SJSA1 (cell line): ENCODE measurements around the gene HHATL. TPM values are rescaled to one million over a fixed set of nuclear protein-coding genes. Genes with fewer than 3 reads are reported as not detected.
A peak's percentile ranks its signal among the peaks of the same experiment; 100 is the strongest.
"Not testable (repeated sequence)": the region's sequence is repeated elsewhere in the genome, so short reads cannot be mapped to it uniquely, and the experiment has no call there.

Experiments used
- DNase-seq, 2 experiments: peaks; one replicate each; pipeline ENCODE4 v3.0.0-alpha.2; 2015 to 2020; ENCODE audit warnings: low spot score in 2 of 2, low read depth in 1 of 2
- H3K27ac ChIP-seq: fragments of 250-450 bp; sonication (Bioruptor Pico); 2 replicates; pipeline ENCODE4 v1.5.1; 2020; ENCODE audit warnings: mild to moderate bottlenecking, moderate library complexity
- H3K27me3 ChIP-seq: fragments of 250-450 bp; sonication (Bioruptor Pico); replicated peaks from 2 replicates; pipeline ENCODE4 v1.5.1; 2020; ENCODE audit warnings: mild to moderate bottlenecking, moderate library complexity
- H3K36me3 ChIP-seq: fragments of 250-450 bp; sonication (Bioruptor Pico); 2 replicates; pipeline ENCODE4 v1.5.1; 2020; ENCODE audit warnings: mild to moderate bottlenecking
- H3K4me1 ChIP-seq: fragments of 250-450 bp; sonication (Bioruptor Pico); replicated peaks from 2 replicates; pipeline ENCODE4 v1.6.1; 2021; ENCODE audit warnings: mild to moderate bottlenecking
- H3K4me3 ChIP-seq: fragments of 250-450 bp; sonication (Bioruptor Pico); 2 replicates; pipeline ENCODE4 v1.5.1; 2020; ENCODE audit warnings: mild to moderate bottlenecking
- H3K9me3 ChIP-seq: fragments of 250-450 bp; sonication (Bioruptor Pico); replicated peaks from 2 replicates; pipeline ENCODE4 v1.5.1; 2020; ENCODE audit warnings: mild to moderate bottlenecking
- total RNA-seq: library from RNA; depleted of rRNA; stranded (reverse); fragments of >200 nt; shearing (Covaris generic); gene quantifications from 2 replicates; pipeline ENCODE4 v1.2.3, GENCODE V29; 2014

Gene HHATL
- total RNA-seq, 1 experiment from 2014 or later: not detected

GRCh38 chr3:42730294-42730693, 27.7 kb upstream of the HHATL start:
- Histone ChIP-seq H3K4me3 (no peak overlapping the region), H3K27me3 (no peaks in the 10 kb centered on the region), H3K4me1 (no peaks in the 10 kb centered on the region), H3K27ac (no peak overlapping the region), H3K36me3 (no peaks in the 10 kb centered on the region), H3K9me3 (no peaks in the 10 kb centered on the region)
- DNase-seq: peak in 1 of 2 experiments; percentile 30

DNA sequence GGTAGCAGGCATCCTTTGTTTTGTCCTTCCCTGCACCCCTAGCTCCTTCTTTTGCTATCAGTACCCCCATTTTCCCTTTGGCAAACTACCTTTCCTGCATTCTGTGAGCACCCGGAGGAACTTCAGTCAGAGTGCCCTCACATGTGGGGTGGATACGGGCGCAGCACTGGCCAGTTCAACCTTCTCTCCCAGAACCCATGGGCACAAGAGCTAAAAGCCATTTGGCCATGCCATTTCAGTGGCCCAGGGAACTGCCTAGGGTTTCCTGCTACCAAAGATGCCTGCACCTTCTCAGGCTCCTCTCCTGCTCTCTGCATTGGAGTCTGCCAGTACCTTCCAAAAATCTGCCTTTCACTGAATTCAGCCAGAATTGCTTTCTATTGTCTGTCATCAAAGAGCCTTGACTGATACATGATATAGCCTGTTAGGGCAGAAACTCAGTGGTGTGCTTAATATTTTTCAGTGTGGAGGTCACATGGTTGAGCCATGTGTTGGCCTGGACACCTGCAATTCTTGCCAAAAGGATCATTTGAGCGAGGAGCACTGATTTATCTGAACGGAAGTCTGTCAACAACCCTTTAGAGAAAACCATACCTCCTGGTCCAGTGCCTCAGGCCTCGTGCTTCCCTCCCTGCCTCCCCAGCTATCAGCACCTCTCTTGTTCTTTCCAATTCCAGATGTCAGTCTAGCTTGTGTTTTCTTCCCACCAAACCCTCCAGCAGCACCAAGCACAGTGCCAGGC, 27.0 kb upstream of the HHATL start:
- peak in 1 of 2 experiments; percentile 6 for DNase-seq
- H3K36me3 ChIP-seq: no peaks in the 10 kb centered on the region
- no peak overlapping the region for H3K4me3 ChIP-seq
- H3K4me1 ChIP-seq: no peaks in the 10 kb centered on the region
- no peaks in the 10 kb centered on the region for H3K9me3 ChIP-seq
- no peaks in the 10 kb centered on the region for H3K27me3 ChIP-seq
- no peak overlapping the region for H3K27ac ChIP-seq

DNA sequence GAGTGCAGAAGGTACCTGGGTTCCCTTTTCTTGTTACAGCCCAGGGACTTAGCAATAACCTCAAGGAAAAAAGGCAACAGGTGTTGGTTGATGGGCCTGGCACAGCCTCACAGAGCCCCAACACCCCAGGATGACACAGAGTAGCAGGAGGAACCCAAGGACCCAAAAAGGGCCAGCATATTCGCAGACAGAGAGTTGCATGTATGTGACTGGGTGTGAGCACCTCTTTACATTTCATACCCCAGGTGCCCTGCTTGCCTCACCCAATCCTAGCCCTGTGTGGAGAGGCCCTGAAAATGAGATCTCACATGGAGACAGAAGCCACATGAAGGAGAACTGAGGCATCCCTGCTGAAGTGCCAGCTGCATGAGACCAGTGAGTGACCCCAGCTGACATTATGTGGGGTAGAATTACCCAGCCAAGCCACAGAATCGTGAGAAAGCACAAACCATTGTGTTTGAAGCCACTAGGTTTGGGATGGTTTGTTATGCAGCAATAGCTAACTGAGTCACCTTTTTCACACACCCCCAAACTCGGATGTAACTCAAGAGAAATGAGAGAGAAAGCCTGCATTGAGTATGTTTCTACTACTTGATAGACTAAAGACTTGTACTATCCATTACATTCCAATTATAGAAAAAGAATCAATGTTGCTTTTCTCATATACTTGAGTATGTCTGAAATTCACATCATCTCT, 26.2 kb upstream of the HHATL start:
- DNase-seq: peak in 1 of 2 experiments; percentile 22
- Histone ChIP-seq H3K27me3 (no peaks in the 10 kb centered on the region), H3K27ac (no peak overlapping the region), H3K9me3 (no peaks in the 10 kb centered on the region), H3K4me3 (no peak overlapping the region), H3K4me1 (no peaks in the 10 kb centered on the region), H3K36me3 (no peaks in the 10 kb centered on the region)

DNA sequence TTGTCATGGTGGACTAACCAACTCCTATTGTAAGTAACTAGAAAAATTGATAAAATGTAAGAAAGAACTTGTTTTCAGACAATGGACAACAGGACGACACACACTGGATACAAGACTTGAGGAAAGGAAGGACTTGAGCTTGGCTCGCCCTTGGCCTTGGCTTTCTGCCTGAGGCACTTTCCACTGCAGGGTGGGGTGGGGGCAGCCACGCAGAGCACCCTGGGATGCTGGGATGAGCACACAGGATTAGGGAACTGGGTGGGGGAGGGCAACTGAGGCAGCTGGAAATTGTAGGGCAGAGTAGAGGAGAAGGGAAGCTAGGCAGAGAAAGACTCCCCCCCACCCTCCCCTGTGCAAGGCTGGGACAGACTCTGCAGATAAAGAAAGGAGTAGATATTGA, 25.5 kb upstream of the HHATL start:
- Histone ChIP-seq H3K4me1 (no peaks in the 10 kb centered on the region), H3K27me3 (no peaks in the 10 kb centered on the region), H3K27ac (no peak overlapping the region), H3K36me3 (no peaks in the 10 kb centered on the region), H3K9me3 (no peaks in the 10 kb centered on the region), H3K4me3 (no peak overlapping the region)
- DNase-seq: peak in 1 of 2 experiments; percentile 23

DNA sequence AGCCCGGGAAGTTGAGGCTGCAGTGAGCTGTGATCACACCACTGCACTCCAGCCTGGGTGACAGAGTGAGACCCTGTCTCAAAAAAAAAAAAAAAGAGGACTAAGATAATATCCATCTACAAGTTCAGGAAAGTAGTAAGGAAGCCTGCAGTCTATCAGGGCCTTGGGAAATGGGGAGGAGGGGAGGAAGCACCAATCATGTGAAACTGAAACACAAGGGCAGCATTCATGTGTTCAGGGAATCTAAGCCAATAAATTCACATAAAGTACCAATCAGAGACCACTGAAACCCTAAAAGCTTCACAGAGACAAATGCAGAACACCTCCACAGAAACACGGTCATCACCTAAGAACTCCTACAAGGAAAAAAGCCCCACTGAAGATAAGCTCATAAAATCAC, 22.9 kb upstream of the HHATL start:
- no peaks in the 10 kb centered on the region for H3K36me3 ChIP-seq
- no peaks in the 10 kb centered on the region for H3K4me1 ChIP-seq
- no peaks in the 10 kb centered on the region for H3K9me3 ChIP-seq
- no peak for DNase-seq
- H3K27me3 ChIP-seq: no peaks in the 10 kb centered on the region; the same call in 1 of the 2 replicates
- no peak overlapping the region for H3K4me3 ChIP-seq
- H3K27ac ChIP-seq: no peak overlapping the region

DNA sequence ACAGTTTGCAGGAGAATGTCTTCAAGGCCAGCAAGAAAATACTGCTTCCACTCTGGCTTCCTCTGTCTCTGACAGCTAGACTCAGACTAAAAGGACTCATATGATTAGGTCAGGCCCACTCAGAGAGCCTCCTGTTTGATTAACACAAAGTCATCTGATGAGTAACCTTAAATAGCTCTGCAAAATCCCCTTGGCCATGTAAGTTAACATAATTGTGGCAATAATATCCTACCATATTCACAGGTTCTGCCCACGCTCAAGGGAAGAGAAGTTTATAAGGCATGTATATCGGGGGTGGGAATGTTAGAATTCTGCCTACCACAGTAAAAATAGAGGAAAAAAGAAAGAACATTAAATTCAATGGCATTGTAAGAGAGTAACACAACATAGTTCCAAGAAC, 20.6 kb upstream of the HHATL start:
- no peaks in the 10 kb centered on the region for H3K4me1 ChIP-seq
- DNase-seq: no peak
- no peaks in the 10 kb centered on the region for H3K9me3 ChIP-seq
- no peak overlapping the region for H3K27ac ChIP-seq
- H3K36me3 ChIP-seq: no peaks in the 10 kb centered on the region
- no peak overlapping the region for H3K4me3 ChIP-seq
- H3K27me3 ChIP-seq: no peaks in the 10 kb centered on the region; the same call in 1 of the 2 replicates

DNA sequence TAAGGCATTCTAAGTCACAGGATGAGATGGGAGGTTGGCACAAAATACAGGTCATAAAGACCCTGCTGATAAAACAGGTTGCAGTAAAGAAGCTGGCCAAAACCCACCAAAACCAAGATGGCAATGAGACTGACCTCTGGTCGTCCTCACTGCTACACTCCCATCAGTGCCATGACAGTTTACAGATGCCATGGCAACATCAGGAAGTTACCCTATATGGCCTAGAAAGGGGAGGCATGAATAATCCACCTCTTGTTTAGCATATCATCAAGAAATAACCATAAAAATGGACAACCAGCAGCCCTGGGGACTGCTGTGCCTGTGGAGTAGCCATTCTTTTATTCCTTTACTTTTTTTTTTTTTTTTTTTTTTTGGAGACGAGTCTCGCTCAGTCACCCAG, 19.8 kb upstream of the HHATL start:
- not testable (repeated sequence) for H3K4me3 ChIP-seq, DNase-seq, H3K4me1 ChIP-seq, H3K27me3 ChIP-seq, H3K9me3 ChIP-seq, H3K27ac ChIP-seq, H3K36me3 ChIP-seq

GRCh38 chr3:42721690-42722089, 19.1 kb upstream of the HHATL start:
- Histone ChIP-seq H3K4me1 (no peaks in the 10 kb centered on the region), H3K36me3 (no peaks in the 10 kb centered on the region), H3K27me3 (no peaks in the 10 kb centered on the region; the same call in 1 of the 2 replicates), H3K9me3 (no peaks in the 10 kb centered on the region), H3K4me3 (no peak overlapping the region), H3K27ac (no peak overlapping the region)
- DNase-seq: no peak

DNA sequence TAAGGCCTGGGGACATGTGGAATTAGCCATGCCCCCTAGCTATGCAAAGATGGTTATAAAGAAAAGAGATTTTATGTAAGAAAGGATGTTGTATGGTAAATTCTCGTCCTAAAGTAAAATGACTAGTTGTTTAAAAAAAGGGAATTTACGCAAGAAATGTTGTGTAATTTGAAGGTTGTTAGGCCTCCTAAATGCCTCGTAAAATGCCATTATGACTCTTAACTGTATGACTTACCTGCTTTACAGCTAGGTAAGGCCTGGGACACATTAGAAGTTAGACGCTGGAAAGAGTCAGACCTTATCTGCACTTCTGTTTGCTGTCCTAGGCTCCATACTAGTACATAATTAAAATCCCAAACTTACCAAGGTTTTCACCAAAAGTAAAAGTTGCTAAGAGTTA, 17.5 kb upstream of the HHATL start:
- Histone ChIP-seq H3K4me1 (no peaks in the 10 kb centered on the region), H3K27me3 (no peaks in the 10 kb centered on the region; the same call in 1 of the 2 replicates), H3K4me3 (no peak overlapping the region), H3K9me3 (no peaks in the 10 kb centered on the region), H3K36me3 (no peaks in the 10 kb centered on the region), H3K27ac (no peak overlapping the region)
- no peak for DNase-seq

DNA sequence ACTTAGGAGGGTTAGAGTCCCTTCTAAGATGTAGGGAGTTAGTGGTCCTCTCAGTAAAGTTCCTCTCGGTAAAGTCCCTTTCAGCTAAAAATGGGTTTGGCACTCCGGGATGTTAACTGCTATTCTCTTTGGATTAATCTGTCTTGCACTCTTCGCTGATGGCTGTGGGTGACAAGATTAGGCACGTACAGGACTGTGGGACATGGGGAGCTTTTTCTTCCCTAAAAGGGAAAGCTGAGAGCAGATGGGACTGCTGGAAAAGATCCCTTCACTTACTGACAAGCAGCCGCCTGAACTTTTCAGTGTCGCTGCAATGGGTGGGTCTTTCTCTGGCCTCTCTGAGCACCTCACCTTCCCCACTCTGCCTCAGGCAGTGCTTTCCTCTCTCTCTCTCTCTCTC, 16.4 kb upstream of the HHATL start:
- no peak for DNase-seq
- H3K4me1 ChIP-seq: no peaks in the 10 kb centered on the region
- H3K9me3 ChIP-seq: no peaks in the 10 kb centered on the region
- no peak overlapping the region for H3K4me3 ChIP-seq
- no peak overlapping the region for H3K27ac ChIP-seq
- no peaks in the 10 kb centered on the region for H3K36me3 ChIP-seq
- H3K27me3 ChIP-seq: no peaks in the 10 kb centered on the region; the same call in 1 of the 2 replicates

DNA sequence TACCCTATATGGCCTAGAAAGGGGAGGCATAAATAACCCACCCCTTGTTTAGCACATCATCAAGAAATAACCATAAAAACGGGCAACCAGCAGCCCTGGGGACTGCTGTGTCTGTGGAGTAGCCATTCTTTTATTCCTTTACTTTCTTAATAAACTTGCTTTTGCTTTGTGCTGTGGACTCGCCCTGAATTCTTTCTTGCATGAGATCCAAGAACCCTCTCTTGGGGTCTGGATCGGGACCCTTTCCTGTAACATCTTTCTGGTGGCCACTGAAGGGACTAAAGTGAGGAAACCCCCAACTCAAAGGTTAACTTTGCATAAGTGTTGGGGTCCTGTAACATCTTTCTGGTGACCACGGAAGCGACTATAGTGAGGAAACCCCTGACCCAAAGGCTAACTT, 15.7 kb upstream of the HHATL start:
- no peaks in the 10 kb centered on the region for H3K9me3 ChIP-seq
- no peaks in the 10 kb centered on the region; the same call in 1 of the 2 replicates for H3K27me3 ChIP-seq
- DNase-seq: no peak
- H3K27ac ChIP-seq: no peak overlapping the region
- H3K4me3 ChIP-seq: no peak overlapping the region
- no peaks in the 10 kb centered on the region for H3K36me3 ChIP-seq
- H3K4me1 ChIP-seq: no peaks in the 10 kb centered on the region

DNA sequence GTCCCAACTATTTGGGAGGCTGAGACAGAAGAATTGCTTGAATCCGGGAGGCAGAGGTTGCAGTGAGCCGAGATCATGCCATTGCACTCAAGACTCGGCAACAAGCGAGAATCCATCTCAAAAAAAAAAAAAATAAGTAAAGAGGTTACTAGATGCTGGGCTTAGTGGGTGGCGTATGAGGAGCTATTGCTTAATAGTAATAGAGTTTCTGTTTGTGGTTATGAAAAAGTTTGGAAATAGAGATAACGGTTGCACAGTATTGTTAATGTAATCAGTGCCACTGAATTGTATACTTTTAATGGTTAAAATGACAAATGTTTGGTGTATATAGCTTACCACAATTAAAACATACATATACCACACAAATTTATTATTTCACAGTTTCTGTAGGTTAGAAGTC, 14.7 kb upstream of the HHATL start:
- Histone ChIP-seq H3K27ac (no peak overlapping the region), H3K4me1 (no peaks in the 10 kb centered on the region), H3K9me3 (no peaks in the 10 kb centered on the region), H3K4me3 (no peak overlapping the region), H3K27me3 (no peaks in the 10 kb centered on the region; the same call in 1 of the 2 replicates), H3K36me3 (no peaks in the 10 kb centered on the region)
- no peak for DNase-seq

- Histone ChIP-seq H3K4me3 (no peak overlapping the region), H3K36me3 (no peaks in the 10 kb centered on the region), H3K9me3 (no peaks in the 10 kb centered on the region), H3K27me3 (no peaks in the 10 kb centered on the region; the same call in 1 of the 2 replicates), H3K27ac (no peak overlapping the region), H3K4me1 (no peaks in the 10 kb centered on the region)
- no peak for DNase-seq
Observed at GRCh38 chr3:42714171-42714852, 11.7 kb upstream of the HHATL start.

- H3K9me3 ChIP-seq: no peaks in the 10 kb centered on the region
- H3K27ac ChIP-seq: no peak overlapping the region
- peak in 1 of 2 experiments; percentile 16 for DNase-seq
- H3K4me1 ChIP-seq: no peaks in the 10 kb centered on the region
- no peaks in the 10 kb centered on the region for H3K36me3 ChIP-seq
- no peaks in the 10 kb centered on the region; the same call in 1 of the 2 replicates for H3K27me3 ChIP-seq
- no peak overlapping the region for H3K4me3 ChIP-seq
Observed at GRCh38 chr3:42713747-42714146, 11.1 kb upstream of the HHATL start.
